HepG2 (cell line): ENCODE results near the gene DSCAM. TPM values are rescaled to one million over a fixed set of nuclear protein-coding genes. Genes with fewer than 3 reads are reported as not detected.

Experiments
- ATAC-seq: fragments of 200-7000 bp; cut with Tn5 transposase; 3 replicates; pipeline ENCODE4 v1.9.1; 2020; ENCODE audit warnings: mild to moderate bottlenecking, moderate library complexity
- BruUV-seq: library from RNA; stranded (reverse); fragments of 400-500 nt; replicated peaks from 2 replicates; lab custom pipeline; 2021; lab: Mats Ljungman, UMichigan
- CTCF ChIA-PET: fragments of 300-600 bp; formaldehyde crosslinking; extraction: SDS; loops from one replicate; lab custom pipeline; 2021; ENCODE audit warnings: low total read pairs, inconsistent platforms, low intra/inter-chr PET ratio; lab: Yijun Ruan, JAX
- POLR2A ChIA-PET: fragments of 350-600 bp; sonication (Branson Sonifier 250); formaldehyde crosslinking; loops from one replicate; lab custom pipeline; 2020; ENCODE audit warnings: antibody characterized with exemption, inconsistent platforms; lab: Yijun Ruan, JAX
- DNase-seq: peaks from one replicate; pipeline ENCODE4 v3.0.0-alpha.2; 2015; ENCODE audit warnings: low spot score
- FAIRE-seq: peaks from 3 replicates; lab custom pipeline; 2011; peaks lifted over from hg19 to GRCh38; lab: Jason Lieb, UNC
- H2AFZ ChIP-seq: one replicate; pipeline ENCODE4 v1.6.1; 2011; ENCODE audit warnings: low read length, inconsistent platforms
- H3K27ac ChIP-seq: fragments of 300-600 bp; 3 replicates; pipeline ENCODE4 v1.8.0; 2011; ENCODE audit warnings: mixed run types, mild to moderate bottlenecking, mixed read lengths, low read length, inconsistent platforms; ENCODE audit not compliant: insufficient read depth; ENCODE audit errors: extremely low read length
- H3K27me3 ChIP-seq, 2 experiments: fragments of 200-600 bp in 1 of 2; 2 replicates in 1 of 2; 3 replicates in 1 of 2; pipeline versions ENCODE4 v1.6.0 to v1.8.0; 2011; ENCODE audit warnings: low read length in 2 of 2, mild to moderate bottlenecking in 2 of 2, moderate library complexity in 2 of 2, inconsistent platforms in 1 of 2; ENCODE audit not compliant: insufficient read depth in 2 of 2, control insufficient read depth in 1 of 2
- H3K36me3 ChIP-seq, 2 experiments: fragments of 200-600 bp in 1 of 2; replicated peaks in 1 of 2; 2 replicates in 1 of 2; 3 replicates in 1 of 2; pipeline versions ENCODE4 v1.5.1 to v1.8.0; 2011; ENCODE audit warnings: low read length in 2 of 2, inconsistent platforms in 1 of 2; ENCODE audit not compliant: insufficient read depth in 2 of 2, control insufficient read depth in 1 of 2
- H3K4me1 ChIP-seq: 2 replicates; pipeline ENCODE4 v1.5.1; 2012; ENCODE audit warnings: low read length, inconsistent platforms; ENCODE audit not compliant: insufficient read depth
- H3K4me2 ChIP-seq: 2 replicates; pipeline ENCODE4 v1.6.0; 2011; ENCODE audit warnings: low read depth, low read length, inconsistent platforms
- H3K4me3 ChIP-seq, 3 experiments: fragments of 200-600 bp in 1 of 3; sonication (generic), shearing (Covaris generic) in 1 of 3; replicated peaks in 1 of 3; 2 replicates each; pipeline ENCODE4 v1.5.1; 2011 to 2016; ENCODE audit warnings: low read length in 3 of 3, inconsistent platforms in 2 of 3, low read depth in 2 of 3, mild to moderate bottlenecking in 2 of 3, control low read depth in 1 of 3, mixed read lengths in 1 of 3; ENCODE audit not compliant: insufficient read depth in 1 of 3
- H3K79me2 ChIP-seq: one replicate; pipeline ENCODE4 v1.6.1; 2011; ENCODE audit warnings: low read length, inconsistent platforms; ENCODE audit not compliant: insufficient read depth
- H3K9ac ChIP-seq: 2 replicates; pipeline ENCODE4 v1.6.0; 2011; ENCODE audit warnings: mild to moderate bottlenecking, low read depth, low read length, inconsistent platforms; ENCODE audit not compliant: insufficient read depth
- H3K9me3 ChIP-seq: 2 replicates; pipeline ENCODE4 v1.5.1; 2012; ENCODE audit warnings: mild to moderate bottlenecking, low read length
- H4K20me1 ChIP-seq: 2 replicates; pipeline ENCODE4 v1.6.0; 2011; ENCODE audit warnings: inconsistent platforms, mild to moderate bottlenecking, low read length, moderate library complexity; ENCODE audit not compliant: insufficient read depth
- ADNP ChIP-seq: sonication (generic); formaldehyde crosslinking; IDR thresholded peaks from 2 replicates; pipeline ENCODE4 v1.4.0; 2020; ENCODE audit warnings: missing genetic modification reagents
- GMEB2 ChIP-seq: IDR thresholded peaks from 2 replicates; pipeline ENCODE4 v1.6.1; 2016; ENCODE audit warnings: missing biosample characterization, missing genetic modification reagents, low read depth
- HOXA5 ChIP-seq: sonication (generic); formaldehyde crosslinking; IDR thresholded peaks from 2 replicates; pipeline ENCODE4 v1.4.0; 2020; ENCODE audit warnings: missing genetic modification reagents
- NFIB ChIP-seq: sonication (generic); formaldehyde crosslinking; IDR thresholded peaks from 2 replicates; pipeline ENCODE4 v1.9.0; 2021; ENCODE audit warnings: missing genetic modification reagents, mild to moderate bottlenecking, borderline replicate concordance
- RARA ChIP-seq: IDR thresholded peaks from 2 replicates; pipeline ENCODE4 v1.6.1; 2016; ENCODE audit warnings: missing genetic modification reagents, missing compliant biosample characterization
- REST ChIP-seq, 2 experiments: IDR thresholded peaks; 2 replicates each; pipeline ENCODE4 v1.6.1; 2011 to 2012; ENCODE audit warnings: low read length in 2 of 2, borderline replicate concordance in 1 of 2, low read depth in 1 of 2, mild to moderate bottlenecking in 1 of 2, moderate library complexity in 1 of 2
- SOX13 ChIP-seq, 3 experiments: fragments of 450-650 bp in 1 of 3; sonication (generic) in 1 of 3; formaldehyde crosslinking in 1 of 3; IDR thresholded peaks in 2 of 3; conservative IDR thresholded peaks in 1 of 3; 2 replicates each; pipeline versions ENCODE4 v1.5.0 to v1.6.1; 2016 to 2020; ENCODE audit warnings: antibody characterized with exemption in 1 of 3, mild to moderate bottlenecking in 1 of 3, missing compliant biosample characterization in 1 of 3, missing genetic modification reagents in 1 of 3, moderate library complexity in 1 of 3
- THYN1 ChIP-seq: sonication (generic); formaldehyde crosslinking; IDR thresholded peaks from 2 replicates; pipeline ENCODE4 v1.8.1; 2023; ENCODE audit warnings: low read depth, mild to moderate bottlenecking, moderate library complexity, missing genetic modification reagents, borderline replicate concordance
- ZKSCAN1 ChIP-seq: fragments of 150-350 bp; IDR thresholded peaks from 2 replicates; pipeline ENCODE4 v1.6.1; 2014; ENCODE audit warnings: low read length
- ZNF275 ChIP-seq: sonication (generic); formaldehyde crosslinking; IDR thresholded peaks from 2 replicates; pipeline ENCODE4 v1.8.0; 2022; ENCODE audit warnings: missing genetic modification reagents, mild to moderate bottlenecking, inconsistent platforms, borderline replicate concordance
- ZNF510 ChIP-seq: sonication (generic); formaldehyde crosslinking; IDR thresholded peaks from 2 replicates; pipeline ENCODE4 v1.4.0; 2020; ENCODE audit warnings: low read depth, mild to moderate bottlenecking, missing genetic modification reagents
- ZNF564 ChIP-seq: sonication (generic); formaldehyde crosslinking; IDR thresholded peaks from 2 replicates; pipeline ENCODE4 v1.8.1; 2023; ENCODE audit warnings: mild to moderate bottlenecking, missing genetic modification reagents
- ZNF607 ChIP-seq: sonication (generic); formaldehyde crosslinking; IDR thresholded peaks from 2 replicates; pipeline ENCODE4 v1.5.1; 2020; ENCODE audit warnings: missing genetic modification reagents, mild to moderate bottlenecking, borderline replicate concordance
- ZNF652 ChIP-seq: IDR thresholded peaks from 2 replicates; pipeline ENCODE4 v1.6.1; 2016; ENCODE audit warnings: low read depth, borderline replicate concordance
- ZNF761 ChIP-seq: sonication (generic); formaldehyde crosslinking; conservative IDR thresholded peaks from 2 replicates; pipeline ENCODE4 v1.4.0; 2020; ENCODE audit warnings: mild to moderate bottlenecking, missing genetic modification reagents
- ZSCAN31 ChIP-seq: sonication (generic); formaldehyde crosslinking; IDR thresholded peaks from 2 replicates; pipeline ENCODE4 v1.5.0; 2020; ENCODE audit warnings: low read depth, mild to moderate bottlenecking, missing genetic modification reagents
- WGBS: methylation state at CpG from one replicate; pipeline ENCODE4 v1.1.6; 2017; ENCODE audit warnings: low lambda C conversion rate; 5-methylcytosine and 5-hydroxymethylcytosine counted together
- in situ Hi-C: cut with HindIII; loops from 2 replicates; pipeline ENCODE4 v1.10.0; 2017; ENCODE audit warnings: low pct_unique_long_range_greater_than_20kb; ENCODE audit not compliant: extremely low pct_ligation_motif_present
- intact Hi-C: fragments of 100-400 bp; cut with micrococcal nuclease; formaldehyde crosslinking; loops from one replicate; pipeline ENCODE4 v1.10.0; 2022; ENCODE audit not compliant: unreplicated experiment
- polyA plus RNA-seq, 8 experiments: library from polyadenylated mRNA; depleted of rRNA in 3 of 8; stranded (reverse) in 7 of 8; unstranded in 1 of 8; fragments of >200 nt; fragmentation: Illumina TruSeq in 4 of 8; extraction: Trizol in 4 of 8; gene quantifications; 2 replicates each; pipeline versions ENCODE4 v1.2.1 to v1.2.3, GENCODE V29; 2011 to 2016; ENCODE audit warnings: low read depth in 4 of 8, missing spikeins in 1 of 8, mixed read lengths in 1 of 8; ENCODE audit not compliant: insufficient read depth in 1 of 8
- total RNA-seq, 5 experiments: library from RNA; depleted of rRNA; stranded (reverse); fragments of >200 nt; fragmentation: Illumina TruSeq; extraction: Trizol; gene quantifications; 2 replicates each; pipeline ENCODE4 v1.2.3, GENCODE V29; 2016; ENCODE audit warnings: low read depth in 1 of 5

The DSCAM gene
- total and polyA plus RNA-seq, 2 of the 13 experiments (the other 11 are each of a cell fraction or from before 2014, with no cell fraction given), result not detected

- Histone ChIP-seq H3K4me3 (no peak overlapping the region), H3K9me3 (peaks cover 95% of the 10 kb centered on the region), H3K4me1 (no peaks in the 10 kb centered on the region), H3K36me3 (no peaks in the 10 kb centered on the region), H2AFZ (no peak overlapping the region), H3K27ac (no peak overlapping the region), H4K20me1 (no peaks in the 10 kb centered on the region), H3K79me2 (no peaks in the 10 kb centered on the region), H3K9ac (no peak overlapping the region), H3K27me3 (no peaks in the 10 kb centered on the region), H3K4me2 (no peak overlapping the region)
- intact Hi-C loops (no loop called here), in situ Hi-C loops (no loop called here)
- POLR2A ChIA-PET, result no interaction called here
- BruUV-seq, result no TSS peak
- CTCF ChIA-PET, result no interaction called here
- no peak for TF ChIP-seq ZNF607 (CRISPR knock-in tag)
- TF ChIP-seq ZNF275 (CRISPR knock-in tag), result no peak
- TF ChIP-seq ADNP (CRISPR knock-in tag), result no peak
- TF ChIP-seq GMEB2 (CRISPR knock-in tag), result no peak
- TF ChIP-seq THYN1, result no peak
- TF ChIP-seq ZNF761 (CRISPR knock-in tag), result no peak
- TF ChIP-seq SOX13 (IDR thresholded peaks at IDR 0.05), result no peak
- no peak for TF ChIP-seq SOX13 (CRISPR knock-in tag; conservative IDR thresholded peaks at IDR 0.05 in 1 of 2, IDR thresholded peaks at IDR 0.05 in 1 of 2)
- no peak for TF ChIP-seq ZNF510 (CRISPR knock-in tag)
- no peak for TF ChIP-seq RARA (CRISPR knock-in tag)
- TF ChIP-seq HOXA5 (CRISPR knock-in tag), result no peak
- no peak for TF ChIP-seq ZNF564 (CRISPR knock-in tag)
- TF ChIP-seq ZKSCAN1, result no peak
- TF ChIP-seq ZNF652 (CRISPR knock-in tag), result no peak
- no peak for TF ChIP-seq ZSCAN31 (CRISPR knock-in tag)
- TF ChIP-seq REST (IDR thresholded peaks at IDR 0.05; ENCODE audit: borderline replicate concordance in 1 of 2, low read depth in 1 of 2, low read length in 2 of 2), result no peak
- no peak for TF ChIP-seq NFIB
- ATAC-seq (no peak), FAIRE-seq (no peak), DNase-seq (no peak)
- 13% methylated on average over 6 of the region's 6 CpGs for WGBS
These were observed 866.6 kb downstream of the DSCAM start for GRCh38 chr21:39980241-39980820.
